Neural progenitor cell (in vitro differentiated cells): ENCODE results near the gene DLGAP4. TPM values are rescaled to one million over a fixed set of nuclear protein-coding genes. Genes with fewer than 3 reads are reported as not detected.
A peak's percentile ranks its signal among the peaks of the same experiment; 100 is the strongest.

Source experiments
- DNase-seq: peaks from one replicate; pipeline ENCODE4 v3.0.0-alpha.2; 2016; ENCODE audit warnings: low spot score
- H2AFZ ChIP-seq: fragments of 200-600 bp; sonication (generic); replicated peaks from 2 replicates; pipeline ENCODE4 v1.6.1; 2016; ENCODE audit warnings: antibody characterized with exemption
- H3F3A ChIP-seq: fragments of 200-600 bp; sonication (generic); 2 replicates; pipeline ENCODE4 v1.6.1; 2016; ENCODE audit warnings: antibody characterized with exemption, low read depth
- H3K27ac ChIP-seq: fragments of 200-600 bp; sonication (generic); 2 replicates; pipeline ENCODE4 v1.5.1; 2016; ENCODE audit warnings: mild to moderate bottlenecking
- H3K27me3 ChIP-seq: fragments of 200-600 bp; sonication (generic); 2 replicates; pipeline ENCODE4 v1.6.1; 2016; ENCODE audit warnings: mild to moderate bottlenecking, moderate library complexity
- H3K36me3 ChIP-seq: fragments of 200-600 bp; sonication (generic); 2 replicates; pipeline ENCODE4 v1.5.1; 2016
- H3K4me1 ChIP-seq: fragments of 200-600 bp; sonication (generic); 2 replicates; pipeline ENCODE4 v1.6.1; 2016; ENCODE audit warnings: mixed run types
- H3K4me2 ChIP-seq: fragments of 200-600 bp; sonication (generic); 2 replicates; pipeline ENCODE4 v1.6.1; 2016
- H3K4me3 ChIP-seq: fragments of 200-600 bp; sonication (generic); 2 replicates; pipeline ENCODE4 v1.5.1; 2016
- H3K79me2 ChIP-seq: fragments of 200-600 bp; sonication (generic); 2 replicates; pipeline ENCODE4 v1.6.1; 2016; ENCODE audit warnings: low read depth
- H3K9ac ChIP-seq: fragments of 200-600 bp; sonication (generic); 2 replicates; pipeline ENCODE4 v1.6.1; 2016
- H3K9me3 ChIP-seq: fragments of 200-600 bp; sonication (generic); 2 replicates; pipeline ENCODE4 v1.5.1; 2016; ENCODE audit warnings: low read depth
- H4K20me1 ChIP-seq: fragments of 200-600 bp; sonication (generic); 2 replicates; pipeline ENCODE4 v1.6.1; 2016; ENCODE audit warnings: low read depth
- H3K27ac Mint-ChIP-seq: 3 replicates; pipeline ENCODE4 v1.8.0; 2021; ENCODE audit warnings: mixed read lengths
- H3K27me3 Mint-ChIP-seq: 2 replicates; pipeline ENCODE4 v1.8.0; 2022; ENCODE audit warnings: low read depth, mild to moderate bottlenecking, inconsistent platforms, moderate library complexity, mixed read lengths; ENCODE audit not compliant: insufficient read depth
- H3K36me3 Mint-ChIP-seq: 3 replicates; pipeline ENCODE4 v1.8.0; 2021; ENCODE audit warnings: mixed read lengths
- H3K4me1 Mint-ChIP-seq: 3 replicates; pipeline ENCODE4 v1.8.0; 2021; ENCODE audit warnings: mixed read lengths
- H3K4me3 Mint-ChIP-seq: 3 replicates; pipeline ENCODE4 v1.8.0; 2021; ENCODE audit warnings: mild to moderate bottlenecking, moderate library complexity, mixed read lengths
- H3K9me3 Mint-ChIP-seq: 3 replicates; pipeline ENCODE4 v1.8.0; 2020; ENCODE audit warnings: mixed read lengths
- CTCF ChIP-seq: fragments of 200-600 bp; sonication (generic); IDR thresholded peaks from 2 replicates; pipeline ENCODE4 v1.5.1; 2017; ENCODE audit warnings: antibody characterized with exemption, mild to moderate bottlenecking
- EZH2 ChIP-seq: fragments of 200-600 bp; sonication (generic); IDR thresholded peaks from 2 replicates; pipeline ENCODE4 v1.6.1; 2017; ENCODE audit warnings: antibody characterized with exemption, mild to moderate bottlenecking, moderate library complexity
- EZH2phosphoT487 ChIP-seq: fragments of 200-600 bp; sonication (generic); IDR thresholded peaks from 2 replicates; pipeline ENCODE4 v1.6.1; 2017; ENCODE audit warnings: antibody characterized with exemption
- total RNA-seq: library from RNA; depleted of rRNA; stranded (reverse); fragments of >200 nt; gene quantifications from 2 replicates; pipeline ENCODE4 v1.2.3, GENCODE V29; 2015; ENCODE audit warnings: low replicate concordance

The DLGAP4 gene
- total RNA-seq, 1 donor from 2014 or later: 21.7 TPM

GRCh38 chr20:36400909-36401735 is 95.0 kb downstream of the DLGAP4 start:
- no peaks in the 10 kb centered on the region for H3K27me3 ChIP-seq
- Mint-ChIP-seq H3K36me3 (no peaks in the 10 kb centered on the region), H3K4me3 (no peak overlapping the region), H3K9me3 (peaks cover 3% of the 10 kb centered on the region), H3K4me1 (no peaks in the 10 kb centered on the region), H3K27me3 (peaks cover 15% of the 10 kb centered on the region), H3K27ac (no peak overlapping the region)
- no peaks in the 10 kb centered on the region for H3K9me3 ChIP-seq
- TF ChIP-seq EZH2: no peak
- no peak for TF ChIP-seq EZH2phosphoT487
- TF ChIP-seq CTCF: no peak
- DNase-seq: peak; percentile 23
- H3K79me2 ChIP-seq: no peaks in the 10 kb centered on the region
- no peak overlapping the region for H2AFZ ChIP-seq
- H3K27ac ChIP-seq: no peak overlapping the region
- no peak overlapping the region for H3K4me2 ChIP-seq
- no peak overlapping the region for H3K4me3 ChIP-seq
- H3K4me1 ChIP-seq: no peaks in the 10 kb centered on the region
- H3K36me3 ChIP-seq: no peaks in the 10 kb centered on the region
- no peaks in the 10 kb centered on the region for H3F3A ChIP-seq
- H4K20me1 ChIP-seq: no peaks in the 10 kb centered on the region
- no peak overlapping the region for H3K9ac ChIP-seq

GRCh38 chr20:36402708-36403107 is 96.6 kb downstream of the DLGAP4 start:
- no peaks in the 10 kb centered on the region for H3K79me2 ChIP-seq
- no peak overlapping the region for H3K9ac ChIP-seq
- no peak for TF ChIP-seq EZH2
- no peak for TF ChIP-seq CTCF
- TF ChIP-seq EZH2phosphoT487: no peak
- no peaks in the 10 kb centered on the region for H3F3A ChIP-seq
- H3K27ac ChIP-seq: no peak overlapping the region
- H3K36me3 ChIP-seq: no peaks in the 10 kb centered on the region
- H3K4me1 ChIP-seq: no peaks in the 10 kb centered on the region
- no peak overlapping the region for H3K27ac Mint-ChIP-seq
- peaks cover 3% of the 10 kb centered on the region for H3K4me1 Mint-ChIP-seq
- peaks cover 13% of the 10 kb centered on the region for H3K27me3 Mint-ChIP-seq
- no peak overlapping the region for H3K4me3 Mint-ChIP-seq
- H3K4me3 ChIP-seq: no peak overlapping the region
- no peak overlapping the region for H2AFZ ChIP-seq
- H3K9me3 Mint-ChIP-seq: no peaks in the 10 kb centered on the region
- H3K4me2 ChIP-seq: no peak overlapping the region
- H3K36me3 Mint-ChIP-seq: no peaks in the 10 kb centered on the region
- no peaks in the 10 kb centered on the region for H3K9me3 ChIP-seq
- H4K20me1 ChIP-seq: no peaks in the 10 kb centered on the region
- H3K27me3 ChIP-seq: no peaks in the 10 kb centered on the region
- no peak for DNase-seq

GRCh38 chr20:36404435-36404978 is 98.4 kb downstream of the DLGAP4 start:
- H3K4me3 Mint-ChIP-seq: no peak overlapping the region

More at GRCh38 chr20:36404435-36404978, 98.4 kb downstream of the DLGAP4 start:
- no peak overlapping the region for H3K4me3 ChIP-seq
- Mint-ChIP-seq H3K9me3 (no peaks in the 10 kb centered on the region), H3K27ac (peak overlapping the region; percentile 11), H3K27me3 (peaks cover 10% of the 10 kb centered on the region), H3K4me1 (peaks cover 6% of the 10 kb centered on the region), H3K36me3 (no peaks in the 10 kb centered on the region)
- no peaks in the 10 kb centered on the region for H3K36me3 ChIP-seq
- no peak overlapping the region for H2AFZ ChIP-seq
- no peak for DNase-seq
- H3K27ac ChIP-seq: no peak overlapping the region
- peaks cover 5% of the 10 kb centered on the region for H3K4me1 ChIP-seq
- H3K79me2 ChIP-seq: no peaks in the 10 kb centered on the region
- no peaks in the 10 kb centered on the region for H3F3A ChIP-seq
- TF ChIP-seq EZH2: no peak
- no peak for TF ChIP-seq CTCF
- TF ChIP-seq EZH2phosphoT487: no peak
- no peak overlapping the region for H3K9ac ChIP-seq
- H3K9me3 ChIP-seq: no peaks in the 10 kb centered on the region
- H3K27me3 ChIP-seq: no peaks in the 10 kb centered on the region
- H3K4me2 ChIP-seq: no peak overlapping the region
- H4K20me1 ChIP-seq: no peaks in the 10 kb centered on the region
